WI38 (cell line): ENCODE results near the gene CACNA2D3.
A peak's percentile ranks its signal among the peaks of the same experiment; 100 is the strongest.

ENCODE experiments used
- H3K4me3 ChIP-seq: 2 replicates; pipeline ENCODE4 v1.5.1; 2011; ENCODE audit warnings: low read depth, mild to moderate bottlenecking, control low read depth, low read length
- CTCF ChIP-seq: IDR thresholded peaks from 2 replicates; pipeline ENCODE4 v1.5.1; 2012; ENCODE audit warnings: low read depth, mild to moderate bottlenecking, control low read depth, low read length

CACNA2D3 gene

GRCh38 chr3:54822206-54822605 is 699.9 kb downstream of the CACNA2D3 start:
- no peak overlapping the region for H3K4me3 ChIP-seq
- TF ChIP-seq CTCF, result no peak

GRCh38 chr3:54826251-54826691 is 703.9 kb downstream of the CACNA2D3 start:
- TF ChIP-seq CTCF, result no peak
- H3K4me3 ChIP-seq, result no peak overlapping the region

DNA sequence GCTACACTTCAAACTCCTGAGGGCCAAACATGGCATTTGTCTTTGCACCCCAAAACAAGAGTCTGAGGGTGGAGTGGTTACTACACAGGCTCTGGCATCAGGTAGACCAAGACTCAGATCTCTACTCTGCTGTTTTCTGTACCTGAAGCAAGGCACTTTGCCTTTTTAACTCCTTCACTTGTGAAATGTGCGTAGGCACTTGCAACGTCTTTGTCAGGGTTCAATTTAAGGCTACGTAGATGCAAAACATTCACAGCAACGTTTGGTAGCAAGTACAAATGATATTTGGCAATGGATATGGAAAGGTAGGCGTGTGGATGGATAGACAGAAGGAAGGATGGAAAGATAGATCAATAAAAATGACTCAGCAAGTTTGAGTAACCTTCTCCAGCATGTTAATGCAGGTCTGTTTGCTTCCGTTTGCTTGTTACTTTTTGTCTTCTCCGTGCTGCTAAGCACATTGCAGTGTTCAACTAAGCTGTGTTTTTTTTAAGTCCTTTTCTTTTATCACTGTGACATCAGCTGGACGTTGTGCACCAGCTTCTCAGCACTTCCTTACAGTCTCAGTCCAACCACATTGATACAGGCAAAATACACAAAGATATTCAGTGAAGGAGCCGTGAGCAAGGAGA is 704.8 kb downstream of the CACNA2D3 start:
- TF ChIP-seq CTCF, result no peak
- H3K4me3 ChIP-seq, result no peak overlapping the region

GRCh38 chr3:54827776-54828175 is 705.4 kb downstream of the CACNA2D3 start:
- H3K4me3 ChIP-seq, result no peak overlapping the region
- TF ChIP-seq CTCF, result no peak

- H3K4me3 ChIP-seq, result no peak overlapping the region
- peak; percentile 76 for TF ChIP-seq CTCF
These were observed 708.3 kb downstream of the CACNA2D3 start for GRCh38 chr3:54830658-54831057.

DNA sequence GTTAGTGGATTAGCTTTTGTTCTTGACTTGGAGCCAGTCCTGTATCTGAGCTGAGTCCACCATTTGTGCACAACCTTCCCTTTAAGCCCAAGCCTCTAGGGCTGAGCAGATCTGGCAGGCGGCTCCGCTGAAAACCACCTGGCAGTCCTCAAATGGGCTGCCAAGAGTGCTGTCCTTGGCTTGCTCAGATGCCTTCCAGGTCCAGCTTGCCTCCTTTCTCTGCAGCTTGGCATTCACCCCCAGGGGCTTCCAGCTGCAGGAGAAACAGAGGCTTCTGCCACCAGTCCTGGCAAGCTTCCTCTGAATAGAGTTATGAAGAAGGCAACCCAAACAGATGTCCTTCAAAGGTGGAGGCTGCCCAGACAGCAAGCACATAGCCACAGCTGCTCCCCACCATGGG is 708.8 kb downstream of the CACNA2D3 start:
- no peak for TF ChIP-seq CTCF
- no peak overlapping the region for H3K4me3 ChIP-seq

DNA sequence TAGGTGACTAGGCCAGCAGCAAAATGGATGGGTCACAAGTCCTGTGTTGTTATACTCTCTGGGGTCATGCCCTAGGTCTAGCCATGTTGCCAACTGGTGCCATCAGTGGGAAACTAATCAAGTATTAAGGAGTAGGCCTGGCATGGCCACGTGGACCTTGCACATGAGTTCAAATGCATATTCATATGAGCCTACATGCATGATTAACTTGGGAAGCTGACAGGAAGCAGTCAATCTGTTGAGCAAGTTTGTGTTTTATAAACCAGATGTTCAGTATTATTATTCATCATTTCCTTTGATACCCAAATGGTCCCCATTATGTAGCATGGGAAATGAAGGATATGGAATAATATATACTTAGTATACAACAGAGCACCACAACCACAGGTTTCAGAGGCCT is 710.5 kb downstream of the CACNA2D3 start:
- no peak for TF ChIP-seq CTCF
- no peak overlapping the region for H3K4me3 ChIP-seq
